NB4 (cell line): ENCODE results near the gene DSTYK.

Source experiments
- DNase-seq: peaks from one replicate; pipeline ENCODE4 v3.0.0; 2010; ENCODE audit warnings: low read depth
- H3K4me3 ChIP-seq: one replicate; pipeline ENCODE4 v1.5.1; 2011; ENCODE audit warnings: mild to moderate bottlenecking, low read depth, low read length, moderate library complexity
- MYC ChIP-seq: IDR thresholded peaks from 2 replicates; pipeline ENCODE4 v1.6.1; 2011; ENCODE audit warnings: low read depth, low read length
- POLR2A ChIP-seq: IDR thresholded peaks from 2 replicates; pipeline ENCODE4 v1.6.1; 2011; ENCODE audit warnings: mild to moderate bottlenecking; ENCODE audit not compliant: insufficient read length; ENCODE audit errors: extremely low read depth
- TF ChIP-seq, protein P1 (sequence below): IDR thresholded peaks from one replicate; pipeline ENCODE4 v1.5.1; 2012; ENCODE audit warnings: low read depth, low read length
- TF ChIP-seq, protein P2 (sequence below): IDR thresholded peaks from 2 replicates; pipeline ENCODE4 v1.6.1; 2011; ENCODE audit warnings: low read depth, low read length

Gene DSTYK

GRCh38 chr1:205144751-205145150 is 66.8 kb downstream of the DSTYK start:
- TF ChIP-seq MYC (no peak), POLR2A (no peak)
- TF ChIP-seq, protein P1, sequence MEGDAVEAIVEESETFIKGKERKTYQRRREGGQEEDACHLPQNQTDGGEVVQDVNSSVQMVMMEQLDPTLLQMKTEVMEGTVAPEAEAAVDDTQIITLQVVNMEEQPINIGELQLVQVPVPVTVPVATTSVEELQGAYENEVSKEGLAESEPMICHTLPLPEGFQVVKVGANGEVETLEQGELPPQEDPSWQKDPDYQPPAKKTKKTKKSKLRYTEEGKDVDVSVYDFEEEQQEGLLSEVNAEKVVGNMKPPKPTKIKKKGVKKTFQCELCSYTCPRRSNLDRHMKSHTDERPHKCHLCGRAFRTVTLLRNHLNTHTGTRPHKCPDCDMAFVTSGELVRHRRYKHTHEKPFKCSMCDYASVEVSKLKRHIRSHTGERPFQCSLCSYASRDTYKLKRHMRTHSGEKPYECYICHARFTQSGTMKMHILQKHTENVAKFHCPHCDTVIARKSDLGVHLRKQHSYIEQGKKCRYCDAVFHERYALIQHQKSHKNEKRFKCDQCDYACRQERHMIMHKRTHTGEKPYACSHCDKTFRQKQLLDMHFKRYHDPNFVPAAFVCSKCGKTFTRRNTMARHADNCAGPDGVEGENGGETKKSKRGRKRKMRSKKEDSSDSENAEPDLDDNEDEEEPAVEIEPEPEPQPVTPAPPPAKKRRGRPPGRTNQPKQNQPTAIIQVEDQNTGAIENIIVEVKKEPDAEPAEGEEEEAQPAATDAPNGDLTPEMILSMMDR: no peak
- TF ChIP-seq, protein P2, sequence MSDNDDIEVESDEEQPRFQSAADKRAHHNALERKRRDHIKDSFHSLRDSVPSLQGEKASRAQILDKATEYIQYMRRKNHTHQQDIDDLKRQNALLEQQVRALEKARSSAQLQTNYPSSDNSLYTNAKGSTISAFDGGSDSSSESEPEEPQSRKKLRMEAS: no peak
- no peak overlapping the region for H3K4me3 ChIP-seq
- no peak for DNase-seq

DNA sequence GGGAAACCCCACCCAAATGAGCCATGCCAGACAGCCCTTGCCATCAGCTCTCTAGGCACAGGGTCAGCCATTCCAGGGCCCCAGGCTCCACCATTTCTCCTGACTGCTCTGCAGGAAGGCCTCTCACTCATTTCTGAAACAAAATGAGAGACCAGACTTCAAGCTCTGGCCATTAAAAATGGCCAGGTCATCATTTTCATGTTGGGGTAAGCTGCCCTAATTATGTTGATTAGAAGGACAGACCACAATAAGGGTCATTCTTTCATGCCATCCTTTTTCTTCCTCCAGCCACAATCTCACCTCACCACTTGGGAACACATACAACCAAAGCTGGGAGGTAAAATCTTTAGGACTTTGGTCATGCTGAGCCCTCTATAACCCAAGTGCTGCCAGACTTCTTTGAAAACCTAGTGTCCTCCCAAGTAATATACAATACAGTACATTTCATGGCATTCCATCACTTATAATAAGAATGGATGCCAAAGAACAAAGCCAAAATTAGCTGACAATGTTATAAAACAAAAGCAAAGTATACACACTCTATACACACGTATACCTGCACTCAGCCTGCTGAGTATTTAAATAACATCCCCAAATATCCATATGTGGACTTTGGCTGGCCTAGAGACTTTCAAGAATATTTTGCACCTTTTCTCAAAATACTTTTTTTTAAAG is 67.3 kb downstream of the DSTYK start:
- DNase-seq: no peak
- H3K4me3 ChIP-seq: no peak overlapping the region
- TF ChIP-seq, protein P2: no peak
- TF ChIP-seq, protein P1: no peak
- no peak for TF ChIP-seq POLR2A
- TF ChIP-seq MYC: no peak

DNA sequence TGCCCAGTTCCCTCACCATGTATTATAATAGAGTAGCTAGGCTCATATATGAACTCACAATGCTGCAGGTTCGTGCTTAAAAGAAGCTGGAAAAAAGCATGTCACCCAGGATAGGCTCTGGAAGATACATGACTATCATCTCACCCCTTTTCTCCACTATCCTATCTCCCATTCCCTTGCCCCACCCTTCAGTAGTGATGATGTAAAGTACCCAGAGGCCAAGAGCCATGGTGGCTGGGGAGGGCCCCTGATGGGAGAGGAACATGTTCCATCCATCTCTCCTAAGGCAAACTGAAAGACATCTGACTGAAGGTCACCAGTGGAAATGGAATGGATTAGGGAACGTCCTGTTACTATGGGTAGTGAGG is 69.4 kb downstream of the DSTYK start:
- no peak for DNase-seq
- no peak overlapping the region for H3K4me3 ChIP-seq
- TF ChIP-seq, protein P1: no peak

DNA sequence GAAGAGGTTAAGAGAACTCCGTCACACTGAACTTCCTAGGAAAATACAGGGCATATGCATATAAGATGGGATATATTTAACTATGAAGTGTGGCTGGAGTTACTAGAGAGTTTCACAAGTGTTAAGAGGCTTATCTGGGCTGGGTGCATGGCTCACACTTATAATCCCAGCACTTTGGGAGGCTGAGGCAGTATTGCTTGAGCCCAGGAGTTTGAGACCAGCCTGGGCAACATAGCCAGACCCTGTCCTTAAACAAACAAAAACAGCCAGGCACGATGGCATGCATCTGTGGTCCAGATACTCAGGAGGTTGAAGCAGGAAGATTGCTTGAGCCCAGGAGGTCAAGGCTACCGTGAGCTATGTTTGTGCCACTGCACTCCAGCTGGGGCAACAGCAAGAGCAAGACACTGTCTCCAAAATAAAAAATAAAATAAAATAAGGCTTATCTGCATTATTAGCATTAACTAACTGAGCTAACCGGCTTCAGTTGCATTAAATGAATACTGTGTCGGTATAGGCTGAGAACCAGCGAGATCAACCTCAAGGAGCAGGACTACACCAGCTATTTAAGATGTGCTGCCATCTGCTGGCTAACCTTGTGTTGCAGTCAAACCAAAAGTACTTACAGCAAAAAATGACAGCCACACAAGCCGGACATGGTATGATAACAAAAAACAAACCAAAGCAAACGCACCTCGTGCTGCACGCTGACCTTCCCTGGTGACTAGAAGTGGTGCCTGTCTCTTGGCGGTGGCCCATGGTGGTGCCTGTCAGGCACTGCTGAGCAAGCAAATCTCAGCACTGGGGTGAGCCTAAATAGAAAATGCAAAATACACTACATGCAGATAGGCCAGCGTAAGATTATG is 70.0 kb downstream of the DSTYK start:
- H3K4me3 ChIP-seq: no peak overlapping the region
- peak; percentile 83 for DNase-seq
- TF ChIP-seq, protein P1: peak; percentile 79
- TF ChIP-seq POLR2A: no peak

DNA sequence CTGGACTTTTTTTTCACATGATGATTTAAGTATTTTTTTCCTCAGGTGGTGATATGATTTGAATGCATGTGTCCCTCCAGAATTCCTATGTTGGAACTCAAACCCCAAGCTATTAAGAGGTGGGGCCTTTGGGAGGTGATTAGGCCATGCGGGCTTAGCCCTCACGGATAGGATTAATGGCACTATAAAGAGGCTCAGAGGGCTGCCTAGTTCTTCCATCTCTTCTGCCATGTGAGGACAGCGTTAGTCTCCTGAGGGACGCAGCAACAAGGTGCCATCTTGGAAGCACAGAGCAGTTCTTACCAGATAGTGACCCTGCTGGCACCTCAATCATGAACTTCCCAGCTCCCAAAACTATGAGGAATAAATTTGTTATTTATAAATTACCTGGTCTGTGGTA is 71.4 kb downstream of the DSTYK start:
- TF ChIP-seq POLR2A (no peak), MYC (no peak)
- TF ChIP-seq, protein P1: no peak
- TF ChIP-seq, protein P2: no peak
- DNase-seq: no peak
- no peak overlapping the region for H3K4me3 ChIP-seq

GRCh38 chr1:205137901-205138300 is 73.6 kb downstream of the DSTYK start:
- TF ChIP-seq, protein P2: no peak
- TF ChIP-seq, protein P1: no peak
- TF ChIP-seq MYC (no peak), POLR2A (no peak)
- DNase-seq: no peak
- H3K4me3 ChIP-seq: no peak overlapping the region
